ENCODE measurements around the gene TSHZ3. TPM values are rescaled to one million over a fixed set of nuclear protein-coding genes. Genes with fewer than 3 reads are reported as not detected.

TSHZ3 gene
- total and polyA plus RNA-seq, 9 of the 15 experiments (the other 6 are each of a cell fraction or from before 2014, with no cell fraction given), result 0.03 to 0.13 (median 0.05) TPM; not detected in 5

DNA sequence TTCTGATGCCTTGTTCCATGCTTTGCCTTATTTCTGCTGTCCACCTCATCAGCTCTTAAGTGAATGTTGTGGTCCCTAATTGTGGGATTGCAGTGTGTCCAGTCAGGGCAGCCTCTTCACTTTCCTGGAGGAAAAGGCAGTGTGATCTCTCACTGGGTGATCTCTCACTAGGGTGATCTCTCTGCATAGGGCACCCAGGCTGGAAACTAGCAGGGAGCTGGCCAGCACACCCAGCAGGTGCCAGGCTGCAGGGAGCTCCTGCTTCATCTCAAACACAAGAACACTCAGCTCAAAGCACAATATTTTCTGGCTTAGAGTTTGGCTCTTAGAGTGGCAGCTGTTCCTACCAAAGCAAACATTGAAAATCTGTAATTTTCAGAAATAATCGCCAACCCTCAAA, 36.5 kb upstream of the TSHZ3 start:
- FAIRE-seq (no peak), ATAC-seq (no peak), DNase-seq (ENCODE audit: extremely low read depth in 1 of 4, low spot score in 3 of 4) (no peak)
- no peak overlapping the region for H3K4me2 ChIP-seq (ENCODE audit: insufficient read depth, low read length)
- no peak overlapping the region for H3K4me3 ChIP-seq
- H3K27ac ChIP-seq (ENCODE audit: extremely low read depth, low read depth, low read length), result no peak overlapping the region
- no peaks in the 10 kb centered on the region for H3K9me3 ChIP-seq (replicated peaks; ENCODE audit: control insufficient read depth, insufficient read depth, low read depth, low read length)
- intact Hi-C loops (cut with micrococcal nuclease), result no loop called here
- no TSS peak for BruUV-seq (replicated peaks)
- ChIA-PET POLR2A (interaction anchor here (1.2 kb wide), 1 partner anchor 9 kb away, joined by 3 read pairs; no protein-coding TSS in a partner anchor), CTCF (ENCODE audit: low intra/inter-chr PET ratio) (no interaction called here)
- no peaks in the 10 kb centered on the region for H3K79me2 ChIP-seq (ENCODE audit: control insufficient read depth, insufficient read depth, low read length)
- WGBS (ENCODE audit: insufficient coverage, low coverage, missing lambda C conversion rate), result 0% methylated on average over 1 of the region's 1 CpG
- in situ Hi-C loops (cut with MboI), result no loop called here
- no peak overlapping the region for H2AFZ ChIP-seq (ENCODE audit: low read depth, low read length)
- no peaks in the 10 kb centered on the region for H3K9me1 ChIP-seq (ENCODE audit: control insufficient read depth, insufficient read depth, low read length)
- H3K36me3 ChIP-seq (ENCODE audit: control insufficient read depth, insufficient read depth, low read length), result no peaks in the 10 kb centered on the region
- H3K27me3 ChIP-seq (ENCODE audit: control insufficient read depth in 2 of 2, insufficient read depth in 2 of 2, low read length in 2 of 2), result peaks cover 0 to 1% of the 10 kb centered on the region in 2 experiments; a peak in 1 of 5 replicates
- no peaks in the 10 kb centered on the region for H3K4me1 ChIP-seq (replicated peaks in 1 of 2; ENCODE audit: control insufficient read depth in 2 of 2, insufficient read depth in 2 of 2, low read length in 2 of 2)
- H3K9ac ChIP-seq (ENCODE audit: insufficient read depth in 1 of 2, low read depth in 2 of 2, low read length in 2 of 2), result no peak overlapping the region
- H4K20me1 ChIP-seq (replicated peaks; ENCODE audit: control insufficient read depth, insufficient read depth, low read length), result no peaks in the 10 kb centered on the region
- TF ChIP-seq, protein P1, sequence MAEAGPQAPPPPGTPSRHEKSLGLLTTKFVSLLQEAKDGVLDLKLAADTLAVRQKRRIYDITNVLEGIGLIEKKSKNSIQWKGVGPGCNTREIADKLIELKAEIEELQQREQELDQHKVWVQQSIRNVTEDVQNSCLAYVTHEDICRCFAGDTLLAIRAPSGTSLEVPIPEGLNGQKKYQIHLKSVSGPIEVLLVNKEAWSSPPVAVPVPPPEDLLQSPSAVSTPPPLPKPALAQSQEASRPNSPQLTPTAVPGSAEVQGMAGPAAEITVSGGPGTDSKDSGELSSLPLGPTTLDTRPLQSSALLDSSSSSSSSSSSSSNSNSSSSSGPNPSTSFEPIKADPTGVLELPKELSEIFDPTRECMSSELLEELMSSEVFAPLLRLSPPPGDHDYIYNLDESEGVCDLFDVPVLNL (CRISPR knock-in tag; IDR thresholded peaks at IDR 0.05; ENCODE audit: low read depth), result no peak
- no peak for TF ChIP-seq MAFG (tag; conservative IDR thresholded peaks at IDR 0.05)
- TF ChIP-seq SOX6 (IDR thresholded peaks at IDR 0.05), result no peak
- no peak for TF ChIP-seq U2AF1 (optimal IDR thresholded peaks at IDR 0.05; ENCODE audit: low read depth, low read length)
- TF ChIP-seq THRAP3 (IDR thresholded peaks at IDR 0.05; ENCODE audit: borderline replicate concordance), result no peak
- no peak for TF ChIP-seq NR2C2 (CRISPR knock-in tag; IDR thresholded peaks at IDR 0.05)
- TF ChIP-seq NR2C2 (tag; IDR thresholded peaks at IDR 0.05), result no peak
- no peak for TF ChIP-seq DACH1 (IDR thresholded peaks at IDR 0.05; ENCODE audit: partially characterized antibody)
- TF ChIP-seq PML (IDR thresholded peaks at IDR 0.05; ENCODE audit: low read length), result no peak
- TF ChIP-seq KLF16 (IDR thresholded peaks at IDR 0.05), result no peak
- TF ChIP-seq CTBP1 (IDR thresholded peaks at IDR 0.05; ENCODE audit: borderline replicate concordance), result no peak
- TF ChIP-seq, protein P2, sequence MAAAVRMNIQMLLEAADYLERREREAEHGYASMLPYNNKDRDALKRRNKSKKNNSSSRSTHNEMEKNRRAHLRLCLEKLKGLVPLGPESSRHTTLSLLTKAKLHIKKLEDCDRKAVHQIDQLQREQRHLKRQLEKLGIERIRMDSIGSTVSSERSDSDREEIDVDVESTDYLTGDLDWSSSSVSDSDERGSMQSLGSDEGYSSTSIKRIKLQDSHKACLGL (CRISPR knock-in tag; IDR thresholded peaks at IDR 0.05; ENCODE audit: borderline replicate concordance, poor library complexity, severe bottlenecking), result no peak
- no peak for TF ChIP-seq HDAC8 (tag; IDR thresholded peaks at IDR 0.05)
- TF ChIP-seq POLR2AphosphoS5 (IDR thresholded peaks at IDR 0.05; ENCODE audit: control insufficient read depth, insufficient read depth, low read depth, low read length), result no peak
- no peak for TF ChIP-seq ZNF23 (CRISPR knock-in tag; IDR thresholded peaks at IDR 0.05)
- no peak for TF ChIP-seq GTF2F1 (IDR thresholded peaks at IDR 0.05; ENCODE audit: low read depth, low read length)
- TF ChIP-seq, protein P3, sequence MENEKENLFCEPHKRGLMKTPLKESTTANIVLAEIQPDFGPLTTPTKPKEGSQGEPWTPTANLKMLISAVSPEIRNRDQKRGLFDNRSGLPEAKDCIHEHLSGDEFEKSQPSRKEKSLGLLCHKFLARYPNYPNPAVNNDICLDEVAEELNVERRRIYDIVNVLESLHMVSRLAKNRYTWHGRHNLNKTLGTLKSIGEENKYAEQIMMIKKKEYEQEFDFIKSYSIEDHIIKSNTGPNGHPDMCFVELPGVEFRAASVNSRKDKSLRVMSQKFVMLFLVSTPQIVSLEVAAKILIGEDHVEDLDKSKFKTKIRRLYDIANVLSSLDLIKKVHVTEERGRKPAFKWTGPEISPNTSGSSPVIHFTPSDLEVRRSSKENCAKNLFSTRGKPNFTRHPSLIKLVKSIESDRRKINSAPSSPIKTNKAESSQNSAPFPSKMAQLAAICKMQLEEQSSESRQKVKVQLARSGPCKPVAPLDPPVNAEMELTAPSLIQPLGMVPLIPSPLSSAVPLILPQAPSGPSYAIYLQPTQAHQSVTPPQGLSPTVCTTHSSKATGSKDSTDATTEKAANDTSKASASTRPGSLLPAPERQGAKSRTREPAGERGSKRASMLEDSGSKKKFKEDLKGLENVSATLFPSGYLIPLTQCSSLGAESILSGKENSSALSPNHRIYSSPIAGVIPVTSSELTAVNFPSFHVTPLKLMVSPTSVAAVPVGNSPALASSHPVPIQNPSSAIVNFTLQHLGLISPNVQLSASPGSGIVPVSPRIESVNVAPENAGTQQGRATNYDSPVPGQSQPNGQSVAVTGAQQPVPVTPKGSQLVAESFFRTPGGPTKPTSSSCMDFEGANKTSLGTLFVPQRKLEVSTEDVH (IDR thresholded peaks at IDR 0.05; ENCODE audit: low read depth, partially characterized antibody), result no peak
- no peak for TF ChIP-seq MTA1 (IDR thresholded peaks at IDR 0.05; ENCODE audit: borderline replicate concordance)
- no peak for TF ChIP-seq RBBP5 (IDR thresholded peaks at IDR 0.05; ENCODE audit: borderline replicate concordance, insufficient read depth, low read length, poor library complexity, severe bottlenecking)
- TF ChIP-seq ZNF224 (CRISPR knock-in tag; IDR thresholded peaks at IDR 0.05), result no peak
- no peak for TF ChIP-seq TEAD2 (tag; IDR thresholded peaks at IDR 0.05)

All from K562 (cell line).